ENCODE results near the gene CECR2. TPM values are rescaled to one million over a fixed set of nuclear protein-coding genes. Genes with fewer than 3 reads are reported as not detected.

CECR2 gene
- total and polyA plus RNA-seq, 10 of the 15 experiments (the other 5 are each of a cell fraction or from before 2014, with no cell fraction given): 0.01 to 0.08 (median 0.01) TPM; not detected in 7

- TF ChIP-seq BCL3 (IDR thresholded peaks at IDR 0.05; ENCODE audit: borderline replicate concordance, insufficient read depth, low read depth, low read length, poor library complexity, severe bottlenecking): no peak
- no peak for TF ChIP-seq IRF3 (IDR thresholded peaks at IDR 0.05)
- no peak for TF ChIP-seq RCOR1 (conservative IDR thresholded peaks at IDR 0.05; ENCODE audit: low read depth, low read length)
- no peak for TF ChIP-seq ZSCAN29 (IDR thresholded peaks at IDR 0.05)
Measured at GRCh38 chr22:17580441-17581031, 211.3 kb downstream of the CECR2 start (continued).

GRCh38 chr22:17581056-17581455, 211.8 kb downstream of the CECR2 start:
- Histone ChIP-seq H3K27me3 (replicated peaks in 1 of 2; ENCODE audit: control insufficient read depth in 2 of 2, insufficient read depth in 2 of 2, low read length in 1 of 2) (no peaks in the 10 kb centered on the region; a peak in 2 of 4 replicates), H2AFZ (ENCODE audit: control insufficient read depth, low read depth, low read length) (no peak overlapping the region), H3K9ac (ENCODE audit: control insufficient read depth, insufficient read depth, low read length) (no peak overlapping the region), H3K27ac (ENCODE audit: control insufficient read depth, insufficient read depth) (no peak overlapping the region), H4K20me1 (ENCODE audit: control insufficient read depth, insufficient read depth) (no peaks in the 10 kb centered on the region), H3K79me2 (ENCODE audit: control insufficient read depth, insufficient read depth, low read length) (no peaks in the 10 kb centered on the region), H3K36me3 (ENCODE audit: control insufficient read depth in 2 of 2, insufficient read depth in 2 of 2, low read length in 1 of 2) (no peaks in the 10 kb centered on the region), H3K4me1 (ENCODE audit: control insufficient read depth, insufficient read depth, low read length) (no peaks in the 10 kb centered on the region), H3K4me3 (no peak overlapping the region), H3K9me3 (replicated peaks; ENCODE audit: control insufficient read depth, insufficient read depth, low read length) (no peaks in the 10 kb centered on the region), H3K4me2 (ENCODE audit: control insufficient read depth, insufficient read depth) (no peak overlapping the region)
- CTCF ChIA-PET: no interaction called here
- DNase-seq (ENCODE audit: low read depth, low spot score) (no peak), ATAC-seq (no peak), FAIRE-seq (no peak)
- WGBS (ENCODE audit: insufficient coverage, insufficient replicate concordance, low lambda C conversion rate, missing lambda C conversion rate): 47% methylated on average over 16 of the region's 21 CpGs
- intact Hi-C loops (cut with micrococcal nuclease; ENCODE audit: unreplicated experiment): no loop called here
- SMC1A ChIA-PET (ENCODE audit: uncharacterized antibody, unreplicated experiment): no interaction called here
- BruUV-seq (replicated peaks): no TSS peak
- TF ChIP-seq RELB (IDR thresholded peaks at IDR 0.05; ENCODE audit: low read depth): no peak
- no peak for TF ChIP-seq SIX5 (IDR thresholded peaks at IDR 0.05; ENCODE audit: low read depth, low read length, severe bottlenecking)
- no peak for TF ChIP-seq SREBF2 (IDR thresholded peaks at IDR 0.05; ENCODE audit: low read length)
- in situ Hi-C loops (cut with MboI): no loop called here
- POLR2A ChIA-PET: no interaction called here
- RAD21 ChIA-PET (ENCODE audit: unreplicated experiment): no interaction called here
